Naive thymus-derived CD8-positive, alpha-beta T cell (primary cell): ENCODE data around the gene MGAT4C. TPM values are rescaled to one million over a fixed set of nuclear protein-coding genes. Genes with fewer than 3 reads are reported as not detected.
"Not testable (repeated sequence)": the region's sequence is repeated elsewhere in the genome, so short reads cannot be mapped to it uniquely, and the experiment has no call there.

Experiments
- ATAC-seq, 2 donors: fragments of 150-1000 bp; cut with Tn5 transposase in 1 of 2; sonication (Bioruptor Pico), chemical (Tn5 transposase) in 1 of 2; 1 replicate in 1 of 2; 2 replicates in 1 of 2; pipeline ENCODE4 v1.10.0; 2021; ENCODE audit warnings: mild to moderate bottlenecking in 2 of 2, moderate library complexity in 2 of 2
- POLR2A ChIA-PET: fragments of 350-600 bp; sonication (Branson Sonifier 250); formaldehyde crosslinking; loops from one replicate; lab custom pipeline; 2021; ENCODE audit warnings: antibody characterized with exemption; lab: Charles Lee
- DNase-seq, 10 donors: peaks; one replicate each; pipeline versions ENCODE4 v3.0.0 to v3.0.0-alpha.2; 2020 to 2022
- H3K27ac Mint-ChIP-seq, 10 donors: one replicate each; pipeline ENCODE4 v1.8.0; 2020 to 2022; ENCODE audit warnings: mild to moderate bottlenecking in 10 of 10, mixed read lengths in 10 of 10, moderate library complexity in 4 of 10, inconsistent platforms in 1 of 10
- H3K27me3 Mint-ChIP-seq, 5 donors: one replicate each; pipeline ENCODE4 v1.8.0; 2021 to 2022; ENCODE audit warnings: mixed read lengths in 5 of 5
- H3K36me3 Mint-ChIP-seq, 3 donors: one replicate each; pipeline ENCODE4 v1.8.0; 2020 to 2022; ENCODE audit warnings: mixed read lengths in 3 of 3, mild to moderate bottlenecking in 2 of 3, inconsistent platforms in 1 of 3
- H3K4me1 Mint-ChIP-seq, 4 donors: one replicate each; pipeline ENCODE4 v1.8.0; 2021 to 2022; ENCODE audit warnings: mixed read lengths in 4 of 4
- H3K4me3 Mint-ChIP-seq, 10 donors: one replicate each; pipeline ENCODE4 v1.8.0; 2020 to 2022; ENCODE audit warnings: mild to moderate bottlenecking in 10 of 10, mixed read lengths in 10 of 10, moderate library complexity in 6 of 10, inconsistent platforms in 1 of 10
- H3K9me3 Mint-ChIP-seq, 9 donors: one replicate each; pipeline ENCODE4 v1.8.0; 2020 to 2022; ENCODE audit warnings: mixed read lengths in 9 of 9, mild to moderate bottlenecking in 3 of 9, inconsistent platforms in 1 of 9, moderate library complexity in 1 of 9
- polyA plus RNA-seq, 3 donors: library from polyadenylated mRNA; unstranded; fragments of 300-500 nt; fragmentation: Illumina TruSeq; gene quantifications; one replicate each; pipeline ENCODE4 v1.2.3, GENCODE V29; 2021
- total RNA-seq, 8 experiments: library from RNA in 2 of 8; stranded (reverse) in 2 of 8; gene quantifications; one replicate each; pipeline ENCODE4 v1.2.3 and lab custom pipeline; 2021 to 2026

MGAT4C gene
- total and polyA plus RNA-seq, 5 experiments from 2014 or later, result not detected

GRCh38 chr12:86148071-86148470, 108.1 kb downstream of the MGAT4C start:
- H3K36me3 Mint-ChIP-seq, result no peaks in the 10 kb centered on the region
- ATAC-seq (no peak), DNase-seq (no peak)
- H3K27ac Mint-ChIP-seq, result no peak overlapping the region
- H3K27me3 Mint-ChIP-seq, result peaks cover 0 to 5% (median 0%) of the 10 kb centered on the region in 5 donors
- POLR2A ChIA-PET, result no interaction called here
- H3K4me3 Mint-ChIP-seq, result no peak overlapping the region
- no peaks in the 10 kb centered on the region for H3K4me1 Mint-ChIP-seq
- H3K9me3 Mint-ChIP-seq, result peaks cover 0 to 13% (median 2%) of the 10 kb centered on the region in 9 donors

GRCh38 chr12:86145156-86145555, 111.0 kb downstream of the MGAT4C start:
- POLR2A ChIA-PET, result no interaction called here
- H3K27me3 Mint-ChIP-seq, result peaks cover 0 to 5% (median 0%) of the 10 kb centered on the region in 5 donors
- no peaks in the 10 kb centered on the region for H3K4me1 Mint-ChIP-seq
- DNase-seq (no peak), ATAC-seq (no peak)
- H3K4me3 Mint-ChIP-seq, result no peak overlapping the region
- H3K9me3 Mint-ChIP-seq, result peaks cover 0 to 4% (median 0%) of the 10 kb centered on the region in 9 donors
- no peaks in the 10 kb centered on the region for H3K36me3 Mint-ChIP-seq
- H3K27ac Mint-ChIP-seq, result no peak overlapping the region

- H3K4me3 Mint-ChIP-seq, result no peak overlapping the region
- ATAC-seq (no peak), DNase-seq (no peak)
- H3K4me1 Mint-ChIP-seq, result no peaks in the 10 kb centered on the region
- peaks cover 0 to 8% (median 0%) of the 10 kb centered on the region in 9 donors for H3K9me3 Mint-ChIP-seq
- H3K27me3 Mint-ChIP-seq, result peaks cover 0 to 5% (median 0%) of the 10 kb centered on the region in 5 donors
- POLR2A ChIA-PET, result no interaction called here
- no peaks in the 10 kb centered on the region for H3K36me3 Mint-ChIP-seq
- no peak overlapping the region for H3K27ac Mint-ChIP-seq
These were observed 113.0 kb downstream of the MGAT4C start for GRCh38 chr12:86143162-86143561.

DNA sequence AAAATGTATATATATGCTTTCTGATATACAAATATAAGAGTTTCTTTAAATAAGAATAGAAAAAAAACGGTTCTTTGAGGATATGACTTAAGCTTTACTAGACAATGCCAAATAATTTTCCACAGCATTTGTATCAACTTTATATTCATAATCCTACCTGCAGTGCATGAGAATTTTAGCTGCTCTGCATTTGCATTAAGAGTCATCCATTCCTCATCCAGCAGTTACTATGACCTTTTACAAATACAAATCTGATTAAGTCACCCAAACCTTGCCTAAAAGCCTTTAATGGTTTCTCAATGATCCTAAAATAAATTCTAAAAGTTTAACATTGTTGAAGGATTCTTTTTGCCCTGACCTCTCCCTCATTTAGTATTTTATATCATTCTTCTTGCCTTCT, 116.5 kb downstream of the MGAT4C start:
- Mint-ChIP-seq H3K4me1 (no peaks in the 10 kb centered on the region), H3K27ac (no peak overlapping the region), H3K9me3 (peaks cover 0 to 11% (median 2%) of the 10 kb centered on the region in 9 donors), H3K4me3 (no peak overlapping the region), H3K36me3 (no peaks in the 10 kb centered on the region), H3K27me3 (peaks cover 0 to 3% (median 0%) of the 10 kb centered on the region in 5 donors)
- POLR2A ChIA-PET, result no interaction called here
- no peak for ATAC-seq
- no peak for DNase-seq

- Mint-ChIP-seq H3K27ac (no peak overlapping the region), H3K36me3 (no peaks in the 10 kb centered on the region), H3K4me3 (no peak overlapping the region), H3K4me1 (no peaks in the 10 kb centered on the region), H3K9me3 (peaks cover 0 to 12% (median 2%) of the 10 kb centered on the region in 9 donors), H3K27me3 (peaks cover 0 to 3% (median 0%) of the 10 kb centered on the region in 5 donors)
- DNase-seq (no peak), ATAC-seq (no peak)
- POLR2A ChIA-PET, result no interaction called here
These were observed 117.4 kb downstream of the MGAT4C start for GRCh38 chr12:86138770-86139169.

- H3K4me3 Mint-ChIP-seq, result no peak overlapping the region
- H3K9me3 Mint-ChIP-seq, result peaks cover 0 to 12% (median 2%) of the 10 kb centered on the region in 9 donors
These were observed 118.3 kb downstream of the MGAT4C start for GRCh38 chr12:86137936-86138335.

GRCh38 chr12:86134561-86134960, 121.6 kb downstream of the MGAT4C start:
- Mint-ChIP-seq H3K27me3 (no peaks in the 10 kb centered on the region), H3K4me1 (no peaks in the 10 kb centered on the region), H3K27ac (no peak overlapping the region), H3K4me3 (no peak overlapping the region), H3K9me3 (peaks cover 0 to 12% (median 2%) of the 10 kb centered on the region in 9 donors), H3K36me3 (no peaks in the 10 kb centered on the region)
- no peak for ATAC-seq
- DNase-seq, result no peak
- POLR2A ChIA-PET, result no interaction called here

More at GRCh38 chr12:86137936-86138335, 118.3 kb downstream of the MGAT4C start:
- POLR2A ChIA-PET, result no interaction called here
- Mint-ChIP-seq H3K4me1 (no peaks in the 10 kb centered on the region), H3K27ac (no peak overlapping the region), H3K27me3 (no peaks in the 10 kb centered on the region), H3K36me3 (no peaks in the 10 kb centered on the region)
- ATAC-seq (no peak), DNase-seq (no peak)

GRCh38 chr12:86126900-86127299, 129.3 kb downstream of the MGAT4C start:
- ATAC-seq, result peak in 1 of 2 donors; percentile 16
- DNase-seq, H3K4me3 Mint-ChIP-seq, H3K36me3 Mint-ChIP-seq, H3K27me3 Mint-ChIP-seq, H3K4me1 Mint-ChIP-seq, H3K27ac Mint-ChIP-seq, POLR2A ChIA-PET: not testable (repeated sequence)
- H3K9me3 Mint-ChIP-seq, result peaks cover 0 to 12% (median 3%) of the 10 kb centered on the region in 9 donors

GRCh38 chr12:86122846-86123468, 133.2 kb downstream of the MGAT4C start:
- Mint-ChIP-seq H3K27me3 (no peaks in the 10 kb centered on the region), H3K9me3 (peaks cover 0 to 12% (median 0%) of the 10 kb centered on the region in 9 donors), H3K4me1 (no peaks in the 10 kb centered on the region), H3K4me3 (no peak overlapping the region), H3K36me3 (no peaks in the 10 kb centered on the region), H3K27ac (no peak overlapping the region)
- DNase-seq (no peak), ATAC-seq (no peak)
- POLR2A ChIA-PET, result no interaction called here

DNA sequence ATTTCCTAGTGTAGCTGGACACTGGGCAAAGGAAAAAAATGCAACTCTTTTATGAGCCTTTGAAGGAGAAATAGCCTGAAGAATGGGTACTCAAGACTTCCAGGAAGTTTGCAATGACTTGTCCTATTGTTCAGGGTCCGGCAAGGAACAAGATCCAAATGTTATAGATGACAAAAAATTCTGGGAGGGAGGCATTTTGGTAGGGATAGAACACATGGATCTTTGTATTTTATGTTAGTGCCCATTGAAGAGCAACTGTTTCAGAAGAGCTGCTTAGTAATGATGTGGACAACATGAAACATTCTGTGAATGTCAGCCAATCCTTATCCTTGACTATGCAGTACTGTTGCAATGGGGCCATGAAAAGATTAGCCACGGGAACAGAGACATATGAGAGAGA, 138.0 kb downstream of the MGAT4C start:
- Mint-ChIP-seq H3K36me3 (no peaks in the 10 kb centered on the region), H3K4me3 (no peak overlapping the region), H3K27me3 (no peaks in the 10 kb centered on the region), H3K27ac (no peak overlapping the region), H3K9me3 (peaks cover 0 to 14% (median 3%) of the 10 kb centered on the region in 9 donors), H3K4me1 (no peaks in the 10 kb centered on the region)
- POLR2A ChIA-PET, result no interaction called here
- no peak for DNase-seq
- no peak for ATAC-seq

GRCh38 chr12:86117711-86118110, 138.5 kb downstream of the MGAT4C start:
- peaks cover 0 to 14% (median 3%) of the 10 kb centered on the region in 9 donors for H3K9me3 Mint-ChIP-seq
- no peaks in the 10 kb centered on the region for H3K36me3 Mint-ChIP-seq
- DNase-seq, result no peak
- no peak overlapping the region for H3K27ac Mint-ChIP-seq
- H3K4me1 Mint-ChIP-seq, result no peaks in the 10 kb centered on the region
- ATAC-seq, result no peak
- no peaks in the 10 kb centered on the region for H3K27me3 Mint-ChIP-seq
- H3K4me3 Mint-ChIP-seq, result no peak overlapping the region
- POLR2A ChIA-PET, result no interaction called here

- ATAC-seq (no peak), DNase-seq (no peak)
- no peak overlapping the region for H3K27ac Mint-ChIP-seq
- H3K4me3 Mint-ChIP-seq, result no peak overlapping the region
- no peaks in the 10 kb centered on the region for H3K36me3 Mint-ChIP-seq
- H3K4me1 Mint-ChIP-seq, result no peaks in the 10 kb centered on the region
- H3K27me3 Mint-ChIP-seq, result no peaks in the 10 kb centered on the region
- peaks cover 0 to 9% (median 0%) of the 10 kb centered on the region in 9 donors for H3K9me3 Mint-ChIP-seq
- POLR2A ChIA-PET, result no interaction called here
These were observed 152.1 kb downstream of the MGAT4C start for GRCh38 chr12:86104087-86104486.

- no peak overlapping the region for H3K4me3 Mint-ChIP-seq
- H3K27me3 Mint-ChIP-seq, result no peaks in the 10 kb centered on the region
- H3K27ac Mint-ChIP-seq, result no peak overlapping the region
- H3K9me3 Mint-ChIP-seq, result peaks cover 0 to 4% (median 0%) of the 10 kb centered on the region in 9 donors
- H3K36me3 Mint-ChIP-seq, result no peaks in the 10 kb centered on the region
- ATAC-seq, result no peak
- no peaks in the 10 kb centered on the region for H3K4me1 Mint-ChIP-seq
- POLR2A ChIA-PET, result no interaction called here
- no peak for DNase-seq
These were observed 159.0 kb downstream of the MGAT4C start for GRCh38 chr12:86097161-86097560.

- ATAC-seq (no peak), DNase-seq (no peak)
- Mint-ChIP-seq H3K27me3 (no peaks in the 10 kb centered on the region), H3K36me3 (no peaks in the 10 kb centered on the region), H3K9me3 (peaks cover 0 to 14% (median 3%) of the 10 kb centered on the region in 9 donors), H3K27ac (no peak overlapping the region), H3K4me3 (no peak overlapping the region), H3K4me1 (no peaks in the 10 kb centered on the region)
- POLR2A ChIA-PET, result no interaction called here
These were observed 164.5 kb downstream of the MGAT4C start for GRCh38 chr12:86091681-86092080.
